ENCODE measurements around the gene DUSP7.

Gene DUSP7

GRCh38 chr3:52056521-52056967 lies at the start of gene DUSP7:
Gene DUSP7 (minus strand): TSS chr3:52056571. CDS start chr3:52056366, 205 bp downstream.
- peak; percentile 47 for DNase-seq (ENCODE audit: low read depth, low spot score)

DNA sequence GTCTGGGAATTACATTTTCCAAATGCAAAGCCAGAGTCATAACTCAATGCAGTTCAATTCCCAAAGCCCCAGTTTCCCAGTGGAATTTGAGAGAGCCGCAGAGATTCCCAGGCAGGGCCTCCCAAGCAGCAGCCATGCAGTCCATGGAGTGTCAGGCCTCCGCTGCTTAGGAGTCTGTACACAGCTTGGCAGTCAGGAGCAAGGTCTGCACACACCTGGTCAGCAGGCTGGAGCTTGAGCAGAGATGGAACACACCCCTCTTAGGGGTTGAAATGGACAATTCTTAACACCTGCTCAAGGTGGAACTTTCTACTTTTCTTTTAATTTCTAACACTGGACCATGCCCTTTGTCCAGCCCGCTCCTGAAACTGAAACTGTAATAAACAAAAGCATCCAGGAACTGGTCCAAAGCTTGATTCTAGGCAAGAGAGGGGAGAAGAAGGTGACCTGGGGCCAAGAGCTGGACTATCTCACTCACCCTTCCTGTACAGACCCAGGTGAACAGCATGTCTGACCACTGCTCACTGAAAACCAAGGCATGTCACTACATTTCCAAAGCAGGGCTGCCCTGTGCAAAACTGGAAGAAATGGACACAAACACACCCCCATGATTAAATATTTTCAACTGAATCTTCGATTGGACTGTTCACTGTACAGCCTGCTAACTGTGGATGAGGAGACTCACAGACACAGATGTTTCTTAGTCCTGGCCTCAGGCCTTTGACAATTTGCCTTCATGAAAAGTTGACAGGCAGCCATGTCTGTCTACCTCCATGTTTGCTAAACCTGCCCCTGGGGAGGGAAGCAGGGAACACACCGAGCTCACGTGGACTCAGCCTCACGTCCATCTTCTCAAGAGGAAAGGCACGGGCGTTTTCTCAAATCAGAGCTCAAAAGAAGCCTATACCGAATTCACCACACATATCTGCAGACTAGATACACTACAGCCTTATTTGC lies 48.6 kb upstream of the DUSP7 start:
- DNase-seq (ENCODE audit: low read depth, low spot score), result no peak

- no peak for DNase-seq (ENCODE audit: low read depth, low spot score)
These were observed 46.6 kb upstream of the DUSP7 start for GRCh38 chr3:52102934-52103333.

GRCh38 chr3:52099001-52099401 lies 42.6 kb upstream of the DUSP7 start:
- DNase-seq (ENCODE audit: low read depth, low spot score), result no peak

GRCh38 chr3:52097851-52098507 lies 41.6 kb upstream of the DUSP7 start:
- no peak for DNase-seq (ENCODE audit: low read depth, low spot score)

- no peak for DNase-seq (ENCODE audit: low read depth, low spot score)
These were observed 39.8 kb upstream of the DUSP7 start for GRCh38 chr3:52095990-52096775.

- no peak for DNase-seq (ENCODE audit: low read depth, low spot score)
These were observed 38.5 kb upstream of the DUSP7 start for GRCh38 chr3:52094571-52095485.

- DNase-seq (ENCODE audit: low read depth, low spot score), result no peak
These were observed 37.6 kb upstream of the DUSP7 start for GRCh38 chr3:52093756-52094545.

GRCh38 chr3:52092891-52093290 lies 36.5 kb upstream of the DUSP7 start:
- no peak for DNase-seq (ENCODE audit: low read depth, low spot score)

GRCh38 chr3:52092271-52092660 lies 35.9 kb upstream of the DUSP7 start:
- no peak for DNase-seq (ENCODE audit: low read depth, low spot score)

DNA sequence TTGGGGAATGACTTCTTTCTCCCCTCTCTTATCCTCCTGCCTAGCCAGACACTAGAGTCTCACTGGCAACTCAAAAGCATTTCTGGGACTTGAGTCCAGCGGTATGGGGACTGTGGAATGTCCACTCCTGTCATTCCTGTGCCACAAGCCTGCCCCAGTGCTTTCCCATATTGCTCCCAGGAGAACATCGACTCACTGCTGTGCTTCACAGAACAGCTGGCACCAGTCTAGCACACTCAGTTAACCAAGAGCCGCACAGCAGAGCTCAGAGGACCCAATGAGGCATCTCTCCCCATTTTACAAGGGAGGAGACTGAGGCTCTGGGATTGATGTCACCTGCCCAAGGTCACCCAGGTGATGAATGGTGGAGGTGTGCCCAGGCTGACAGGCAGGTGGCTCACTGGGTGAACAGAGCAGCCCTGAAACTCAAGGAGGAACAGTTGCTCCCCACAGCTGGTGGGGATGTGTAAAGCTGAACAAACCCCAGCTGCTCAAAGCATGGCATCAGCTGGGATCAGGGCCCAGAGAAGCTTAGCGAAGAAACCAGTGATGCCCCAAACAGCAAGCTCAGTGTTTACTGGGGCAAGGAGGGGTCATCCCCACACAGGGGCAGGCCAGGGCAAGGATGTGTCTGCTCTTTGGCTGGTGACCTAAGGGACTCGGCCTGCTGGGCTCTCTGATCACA lies 35.4 kb upstream of the DUSP7 start:
- DNase-seq (ENCODE audit: low read depth, low spot score), result no peak

DNA sequence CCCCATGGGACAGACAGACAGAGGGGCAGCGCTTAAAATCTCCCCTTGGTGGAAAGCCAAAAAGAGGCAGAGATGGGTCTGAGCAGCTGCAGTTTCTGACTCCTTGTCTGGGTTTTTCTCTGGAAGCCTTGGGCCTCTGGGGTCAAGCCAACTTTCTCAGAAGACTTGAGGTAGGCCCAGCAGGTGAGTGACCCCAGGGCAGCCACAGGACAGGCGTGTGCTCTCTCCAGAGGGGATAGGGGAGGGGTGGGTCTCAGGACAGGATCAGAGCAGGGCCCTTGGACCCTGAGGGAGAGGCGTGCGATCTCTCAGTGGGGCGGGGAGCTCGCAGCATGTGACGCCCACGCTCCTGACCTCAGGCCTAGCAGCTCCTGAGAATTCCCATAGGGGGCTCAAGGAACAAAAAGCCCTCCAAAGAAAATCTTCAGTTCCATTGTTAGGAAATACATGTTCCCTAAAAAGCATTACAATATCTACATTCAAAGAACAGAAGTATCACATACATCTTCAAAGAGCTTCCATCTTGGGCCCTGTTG lies 34.6 kb upstream of the DUSP7 start:
- DNase-seq (ENCODE audit: low read depth, low spot score), result no peak

DNA sequence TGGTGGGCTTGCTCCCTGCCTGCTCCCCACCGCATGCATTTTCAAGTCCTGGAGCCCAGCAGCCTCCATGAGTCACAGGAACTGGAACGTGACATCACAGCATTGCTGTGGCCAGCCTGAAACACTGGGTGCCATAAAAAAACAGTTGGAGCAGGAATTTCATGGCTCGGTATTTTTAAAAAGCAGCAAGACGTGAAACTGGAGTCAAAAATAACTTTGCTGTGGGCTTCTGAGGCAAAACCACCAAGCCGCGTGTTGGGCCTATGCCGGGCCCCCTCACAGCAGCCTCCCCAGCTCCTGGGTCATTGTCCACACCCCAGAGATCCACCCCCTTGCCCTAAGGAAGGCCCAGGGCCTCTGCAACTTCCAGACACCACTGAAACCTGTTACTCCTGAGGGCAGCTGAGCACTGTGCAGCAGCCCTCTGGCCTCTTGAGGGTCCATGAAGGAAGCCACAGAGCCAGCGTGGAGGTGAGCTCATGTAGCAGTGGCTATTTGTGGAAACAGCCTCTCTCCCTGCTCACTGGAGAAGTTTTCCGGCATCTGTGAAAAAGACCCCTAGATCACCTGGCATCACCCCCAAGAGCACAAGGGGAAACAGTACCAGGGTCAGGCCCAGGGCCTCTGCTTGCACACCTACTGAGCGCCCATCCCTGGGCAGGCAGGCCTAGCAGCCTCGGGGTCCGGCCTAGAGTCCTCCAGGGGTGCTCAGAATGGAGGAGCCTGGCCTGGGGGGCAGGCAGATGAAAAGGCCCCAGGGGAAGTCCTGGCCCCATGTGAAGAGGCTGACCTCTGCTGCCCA lies 34.0 kb upstream of the DUSP7 start:
- DNase-seq (ENCODE audit: low read depth, low spot score), result no peak

DNA sequence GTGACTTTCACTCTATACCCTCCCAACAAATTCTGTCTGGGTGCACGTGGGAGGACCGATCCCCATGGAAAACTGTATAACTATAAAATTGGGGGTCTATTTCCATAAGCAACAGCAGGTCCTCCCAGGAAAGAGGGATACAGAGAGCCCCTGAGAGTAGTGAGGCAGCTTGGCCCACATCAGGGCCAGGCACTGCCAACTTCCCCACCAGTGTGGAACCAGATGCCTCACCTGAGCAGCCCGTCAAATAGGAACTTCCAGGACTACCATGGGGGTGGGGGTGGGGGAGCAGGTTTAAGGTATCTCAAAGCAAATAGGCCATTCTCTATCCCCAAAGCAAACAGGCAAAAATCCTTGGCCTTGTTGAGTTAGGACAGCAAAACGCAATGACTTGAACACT lies 33.3 kb upstream of the DUSP7 start:
- DNase-seq (ENCODE audit: low read depth, low spot score), result no peak

GRCh38 chr3:52088445-52089367 lies 32.3 kb upstream of the DUSP7 start:
- no peak for DNase-seq (ENCODE audit: low read depth, low spot score)

- DNase-seq (ENCODE audit: low read depth, low spot score), result no peak
These were observed 31.4 kb upstream of the DUSP7 start for GRCh38 chr3:52087731-52088130.

DNA sequence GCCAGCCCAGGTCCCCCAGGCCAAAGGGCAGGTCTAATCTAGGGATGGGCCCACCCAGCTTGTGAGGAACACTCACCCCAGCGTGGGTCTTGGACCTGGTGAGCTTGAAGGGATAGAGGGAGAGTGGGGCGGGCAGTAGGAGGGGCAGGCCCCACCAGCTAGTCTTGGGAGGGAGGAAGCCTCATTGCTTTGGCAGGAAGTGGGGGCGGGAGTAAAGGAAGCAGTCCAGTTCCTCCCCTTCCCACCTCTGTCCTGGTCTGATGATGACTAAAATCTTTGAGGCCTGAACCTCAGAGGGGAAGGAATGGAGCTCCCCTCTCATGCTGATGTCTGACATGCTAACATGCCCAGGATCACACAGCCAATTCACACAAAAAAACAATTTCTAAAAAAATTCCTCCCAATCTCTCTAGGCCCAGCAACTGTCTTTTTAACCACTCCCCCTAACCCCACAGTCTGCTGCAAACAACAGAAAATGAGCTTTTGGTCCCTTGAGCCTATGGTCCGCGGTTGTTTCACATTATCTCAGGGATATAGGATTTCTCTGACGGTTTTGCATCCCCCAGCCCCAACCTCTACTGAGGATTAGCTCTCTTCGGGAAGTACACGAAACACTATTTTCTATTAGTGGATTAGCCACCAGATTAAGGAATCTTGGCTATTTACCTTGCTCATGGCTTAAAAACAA lies 30.7 kb upstream of the DUSP7 start:
- DNase-seq (ENCODE audit: low read depth, low spot score), result no peak
